ENCODE measurements around the gene AP1G1.

Gene AP1G1

GRCh38 chr16:71734511-71734910, 74.1 kb downstream of the AP1G1 start:
- H3K4me3 ChIP-seq (ENCODE audit: low read depth, low read length), result no peak overlapping the region
- TF ChIP-seq CTCF (IDR thresholded peaks at IDR 0.05; ENCODE audit: insufficient read depth, low read depth, low read length, missing control alignments), result no peak
- no peak for DNase-seq (ENCODE audit: low read depth)

GRCh38 chr16:71732587-71732986, 76.0 kb downstream of the AP1G1 start:
- DNase-seq (ENCODE audit: low read depth), result no peak
- no peak overlapping the region for H3K4me3 ChIP-seq (ENCODE audit: low read depth, low read length)
- no peak for TF ChIP-seq CTCF (IDR thresholded peaks at IDR 0.05; ENCODE audit: insufficient read depth, low read depth, low read length, missing control alignments)

GRCh38 chr16:71727551-71728324, 80.9 kb downstream of the AP1G1 start:
- TF ChIP-seq CTCF (IDR thresholded peaks at IDR 0.05; ENCODE audit: insufficient read depth, low read depth, low read length, missing control alignments), result no peak
- peak; percentile 31 for DNase-seq (ENCODE audit: low read depth)

GRCh38 chr16:71726476-71727315, 81.9 kb downstream of the AP1G1 start:
- peak; percentile 15 for DNase-seq (ENCODE audit: low read depth)
- no peak for TF ChIP-seq CTCF (IDR thresholded peaks at IDR 0.05; ENCODE audit: insufficient read depth, low read depth, low read length, missing control alignments)
- no peak overlapping the region for H3K4me3 ChIP-seq (ENCODE audit: low read depth, low read length)

More at GRCh38 chr16:71727551-71728324, 80.9 kb downstream of the AP1G1 start:
- H3K4me3 ChIP-seq (ENCODE audit: low read depth, low read length), result no peak overlapping the region

GRCh38 chr16:71724320-71724751, 84.3 kb downstream of the AP1G1 start, which contains the start of gene PHLPP2:
TSS of gene PHLPP2 (minus strand) at chr16:71724701. CDS start at chr16:71714795, 9,906 bp downstream.
- H3K4me3 ChIP-seq (ENCODE audit: low read depth, low read length), result peak within 1 kb of the TSS; percentile 97
- no peak for TF ChIP-seq CTCF (IDR thresholded peaks at IDR 0.05; ENCODE audit: insufficient read depth, low read depth, low read length, missing control alignments)
- no peak for DNase-seq (ENCODE audit: low read depth)

- peak; percentile 82 for DNase-seq (ENCODE audit: low read depth)
- no peak for TF ChIP-seq CTCF (IDR thresholded peaks at IDR 0.05; ENCODE audit: insufficient read depth, low read depth, low read length, missing control alignments)
- H3K4me3 ChIP-seq (ENCODE audit: low read depth, low read length), result peak overlapping the region; percentile 97
Observed at GRCh38 chr16:71723537-71724319, 84.9 kb downstream of the AP1G1 start.

Data from GM12865 (cell line).